Subcutaneous adipose tissue (tissue), 4 donors: ENCODE data around the gene DIP2C. TPM values are rescaled to one million over a fixed set of nuclear protein-coding genes. Genes with fewer than 3 reads are reported as not detected.

ENCODE experiments used
- total RNA-seq, 4 donors: library from RNA; depleted of rRNA; stranded (reverse); fragments of >200 nt; gene quantifications; one replicate each; pipeline ENCODE4 v1.1.0, GENCODE V29; 2016
- TF ChIP-seq, protein P1 (sequence below): fragments of 450-650 bp; IDR thresholded peaks from one replicate; pipeline ENCODE4 v1.5.1; 2016; ENCODE audit warnings: low read depth, mild to moderate bottlenecking, control low read depth, antibody characterized with exemption, moderate library complexity

The DIP2C gene, protein sequence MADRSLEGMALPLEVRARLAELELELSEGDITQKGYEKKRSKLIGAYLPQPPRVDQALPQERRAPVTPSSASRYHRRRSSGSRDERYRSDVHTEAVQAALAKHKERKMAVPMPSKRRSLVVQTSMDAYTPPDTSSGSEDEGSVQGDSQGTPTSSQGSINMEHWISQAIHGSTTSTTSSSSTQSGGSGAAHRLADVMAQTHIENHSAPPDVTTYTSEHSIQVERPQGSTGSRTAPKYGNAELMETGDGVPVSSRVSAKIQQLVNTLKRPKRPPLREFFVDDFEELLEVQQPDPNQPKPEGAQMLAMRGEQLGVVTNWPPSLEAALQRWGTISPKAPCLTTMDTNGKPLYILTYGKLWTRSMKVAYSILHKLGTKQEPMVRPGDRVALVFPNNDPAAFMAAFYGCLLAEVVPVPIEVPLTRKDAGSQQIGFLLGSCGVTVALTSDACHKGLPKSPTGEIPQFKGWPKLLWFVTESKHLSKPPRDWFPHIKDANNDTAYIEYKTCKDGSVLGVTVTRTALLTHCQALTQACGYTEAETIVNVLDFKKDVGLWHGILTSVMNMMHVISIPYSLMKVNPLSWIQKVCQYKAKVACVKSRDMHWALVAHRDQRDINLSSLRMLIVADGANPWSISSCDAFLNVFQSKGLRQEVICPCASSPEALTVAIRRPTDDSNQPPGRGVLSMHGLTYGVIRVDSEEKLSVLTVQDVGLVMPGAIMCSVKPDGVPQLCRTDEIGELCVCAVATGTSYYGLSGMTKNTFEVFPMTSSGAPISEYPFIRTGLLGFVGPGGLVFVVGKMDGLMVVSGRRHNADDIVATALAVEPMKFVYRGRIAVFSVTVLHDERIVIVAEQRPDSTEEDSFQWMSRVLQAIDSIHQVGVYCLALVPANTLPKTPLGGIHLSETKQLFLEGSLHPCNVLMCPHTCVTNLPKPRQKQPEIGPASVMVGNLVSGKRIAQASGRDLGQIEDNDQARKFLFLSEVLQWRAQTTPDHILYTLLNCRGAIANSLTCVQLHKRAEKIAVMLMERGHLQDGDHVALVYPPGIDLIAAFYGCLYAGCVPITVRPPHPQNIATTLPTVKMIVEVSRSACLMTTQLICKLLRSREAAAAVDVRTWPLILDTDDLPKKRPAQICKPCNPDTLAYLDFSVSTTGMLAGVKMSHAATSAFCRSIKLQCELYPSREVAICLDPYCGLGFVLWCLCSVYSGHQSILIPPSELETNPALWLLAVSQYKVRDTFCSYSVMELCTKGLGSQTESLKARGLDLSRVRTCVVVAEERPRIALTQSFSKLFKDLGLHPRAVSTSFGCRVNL (N-terminal part only)
- total RNA-seq = 10 to 100 TPM; 32.1 to 64.0 (median 40.5) TPM

- TF ChIP-seq, protein P1, sequence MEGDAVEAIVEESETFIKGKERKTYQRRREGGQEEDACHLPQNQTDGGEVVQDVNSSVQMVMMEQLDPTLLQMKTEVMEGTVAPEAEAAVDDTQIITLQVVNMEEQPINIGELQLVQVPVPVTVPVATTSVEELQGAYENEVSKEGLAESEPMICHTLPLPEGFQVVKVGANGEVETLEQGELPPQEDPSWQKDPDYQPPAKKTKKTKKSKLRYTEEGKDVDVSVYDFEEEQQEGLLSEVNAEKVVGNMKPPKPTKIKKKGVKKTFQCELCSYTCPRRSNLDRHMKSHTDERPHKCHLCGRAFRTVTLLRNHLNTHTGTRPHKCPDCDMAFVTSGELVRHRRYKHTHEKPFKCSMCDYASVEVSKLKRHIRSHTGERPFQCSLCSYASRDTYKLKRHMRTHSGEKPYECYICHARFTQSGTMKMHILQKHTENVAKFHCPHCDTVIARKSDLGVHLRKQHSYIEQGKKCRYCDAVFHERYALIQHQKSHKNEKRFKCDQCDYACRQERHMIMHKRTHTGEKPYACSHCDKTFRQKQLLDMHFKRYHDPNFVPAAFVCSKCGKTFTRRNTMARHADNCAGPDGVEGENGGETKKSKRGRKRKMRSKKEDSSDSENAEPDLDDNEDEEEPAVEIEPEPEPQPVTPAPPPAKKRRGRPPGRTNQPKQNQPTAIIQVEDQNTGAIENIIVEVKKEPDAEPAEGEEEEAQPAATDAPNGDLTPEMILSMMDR = no peak
These were observed at the start of gene DIP2C for GRCh38 chr10:689452-690371. TSS of gene DIP2C (minus strand) at chr10:689668. CDS start at chr10:689578, 90 bp downstream.

- TF ChIP-seq, protein P1 = no peak
These were observed 45.0 kb upstream of the DIP2C start for GRCh38 chr10:734481-734880.

GRCh38 chr10:733086-733485 is 43.6 kb upstream of the DIP2C start:
- TF ChIP-seq, protein P1 = no peak

- TF ChIP-seq, protein P1 = no peak
These were observed 39.7 kb upstream of the DIP2C start for GRCh38 chr10:729213-729612.

DNA sequence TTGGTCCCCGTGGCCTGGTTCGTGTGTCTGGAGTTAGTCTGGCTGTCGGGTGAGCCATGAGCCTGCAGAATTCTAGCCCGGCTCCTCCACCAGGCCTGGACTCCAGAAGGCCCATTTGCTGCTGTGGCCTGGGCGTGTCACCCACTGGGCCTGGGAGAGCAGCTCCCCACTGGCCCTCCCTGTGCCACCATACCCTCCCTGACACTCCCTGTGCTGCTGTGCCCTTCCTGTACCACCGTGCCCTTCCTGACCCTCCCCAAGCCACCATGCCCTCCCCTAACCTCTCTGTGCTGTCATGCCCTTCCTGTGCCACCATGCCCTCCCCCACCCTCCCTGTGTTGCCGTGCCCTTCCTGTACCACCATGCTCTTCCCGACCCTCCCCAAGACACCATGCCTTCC is 39.1 kb upstream of the DIP2C start:
- TF ChIP-seq, protein P1 = no peak

DNA sequence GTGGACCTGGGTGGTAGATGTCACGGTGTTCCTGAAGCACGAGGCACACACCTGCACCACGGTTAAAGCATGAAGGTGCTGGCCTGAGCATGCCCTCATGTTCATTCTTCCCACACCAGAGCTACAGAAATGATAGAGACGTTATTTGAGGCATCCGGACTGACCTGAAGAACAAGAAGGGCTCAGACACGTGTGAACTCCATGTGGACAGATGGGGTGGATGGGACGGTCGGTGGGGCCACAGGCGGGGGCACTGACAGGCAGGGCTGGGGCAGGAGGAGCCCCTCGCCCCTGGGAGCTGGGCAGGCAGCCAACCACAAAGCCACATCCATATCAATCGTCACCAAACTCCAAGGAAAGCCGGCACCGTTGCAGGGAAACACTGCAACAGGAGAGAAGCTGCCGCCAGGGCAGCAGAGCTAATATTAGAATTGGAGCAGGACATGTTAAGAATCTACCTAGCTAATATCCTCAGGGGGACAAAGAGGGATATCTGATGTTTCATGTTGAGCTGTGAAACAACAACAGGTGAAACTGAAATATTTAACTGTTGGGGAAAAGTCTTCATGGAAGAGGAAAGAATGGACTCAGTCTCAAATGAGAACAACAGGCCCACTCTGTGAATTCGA is 37.8 kb upstream of the DIP2C start:
- TF ChIP-seq, protein P1 = no peak
